Spinal cord (tissue), 10 donors: ENCODE data around the gene SMG6. TPM values are rescaled to one million over a fixed set of nuclear protein-coding genes. Genes with fewer than 3 reads are reported as not detected.

Experiments used
- DNase-seq, 6 donors: peaks; one replicate each; pipeline versions ENCODE4 v3.0.0 to v3.0.0-alpha.2; 2013 to 2015; ENCODE audit warnings: low spot score in 6 of 6, low read depth in 4 of 6
- H3K27ac ChIP-seq: one replicate; pipeline ENCODE4 v1.5.1; 2013; ENCODE audit warnings: low read depth, low read length, control low read depth
- H3K27me3 ChIP-seq: one replicate; pipeline ENCODE4 v1.6.1; 2013; ENCODE audit warnings: low read length; ENCODE audit not compliant: control insufficient read depth, insufficient read depth
- H3K36me3 ChIP-seq: one replicate; pipeline ENCODE4 v1.6.1; 2013; ENCODE audit warnings: low read length; ENCODE audit not compliant: control insufficient read depth, insufficient read depth
- H3K4me1 ChIP-seq: one replicate; pipeline ENCODE4 v1.6.1; 2013; ENCODE audit warnings: low read length; ENCODE audit not compliant: control insufficient read depth, insufficient read depth
- H3K4me3 ChIP-seq: one replicate; pipeline ENCODE4 v1.5.1; 2013; ENCODE audit warnings: low read depth, low read length, control low read depth
- H3K9me3 ChIP-seq: one replicate; pipeline ENCODE4 v1.6.1; 2013; ENCODE audit warnings: low read length; ENCODE audit not compliant: control insufficient read depth, insufficient read depth
- WGBS: methylation state at CpG from one replicate; pipeline ENCODE4 v1.1.5; 2013; ENCODE audit warnings: missing lambda C conversion rate; ENCODE audit not compliant: insufficient coverage; 5-methylcytosine and 5-hydroxymethylcytosine counted together
- polyA plus RNA-seq, 2 donors: library from polyadenylated mRNA; unstranded; fragments of 120-200 nt; gene quantifications; one replicate each; pipeline ENCODE4 v1.2.1, GENCODE V29; 2013; ENCODE audit not compliant: insufficient read length in 2 of 2
- total RNA-seq, 2 donors: library from RNA; depleted of rRNA in 1 of 2; stranded (reverse); fragments of 120-200 nt in 1 of 2; fragments of >200 nt in 1 of 2; gene quantifications; one replicate each; pipeline versions ENCODE4 v1.2.3 to v1.2.4, GENCODE V29; 2013 to 2014
- donor health status: healthy.

SMG6 gene
- total and polyA plus RNA-seq, 4 donors: 26.4 to 46.3 (median 37.3) TPM

DNA sequence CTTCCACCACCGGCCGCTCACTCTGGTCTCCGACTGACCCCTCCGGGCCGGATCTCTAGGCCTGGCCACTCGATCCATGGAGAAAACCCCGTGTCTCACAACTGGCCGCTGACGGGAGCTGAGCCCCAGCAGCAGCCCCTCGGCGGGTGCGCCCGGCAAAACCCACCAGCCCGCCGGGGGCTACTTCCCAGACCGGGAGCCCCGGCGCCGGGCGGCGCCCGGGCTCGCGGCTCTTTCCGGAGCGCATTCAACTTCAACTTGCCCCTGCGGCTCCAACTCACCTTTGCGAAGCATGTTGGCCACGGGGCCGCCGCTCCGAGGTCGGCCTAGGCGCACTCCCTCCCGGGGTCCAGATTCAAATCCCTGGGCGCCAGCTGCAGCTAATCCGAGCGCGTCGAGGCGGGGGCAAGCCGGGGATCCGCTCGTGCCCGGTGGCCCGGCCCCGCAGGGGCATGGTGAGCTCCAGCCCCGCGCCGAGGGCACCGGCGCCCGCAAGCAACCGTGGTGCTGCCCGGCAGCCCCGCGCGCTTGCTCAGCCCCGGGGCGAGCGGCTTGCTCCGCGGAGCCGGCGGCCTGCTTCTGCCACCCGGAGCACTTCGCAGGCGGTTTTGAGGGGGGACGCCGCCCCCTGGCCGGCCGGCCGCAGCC is 278.9 kb downstream of the SMG6 start:
- no peak for DNase-seq
- Histone ChIP-seq H3K4me1 (peaks cover 59% of the 10 kb centered on the region), H3K27me3 (peaks cover 36% of the 10 kb centered on the region), H3K36me3 (no peaks in the 10 kb centered on the region), H3K4me3 (peak overlapping the region; percentile 41), H3K9me3 (no peaks in the 10 kb centered on the region), H3K27ac (no peak overlapping the region)
- under 1% methylated on average over 73 of the region's 73 CpGs for WGBS

- H3K9me3 ChIP-seq: no peaks in the 10 kb centered on the region
- WGBS: under 1% methylated on average over 84 of the region's 85 CpGs
- H3K4me3 ChIP-seq: peak overlapping the region; percentile 41
- H3K27ac ChIP-seq: no peak overlapping the region
- H3K4me1 ChIP-seq: peaks cover 60% of the 10 kb centered on the region
- peaks cover 39% of the 10 kb centered on the region for H3K27me3 ChIP-seq
- peak in 2 of 6 donors; percentile 86 to 93 for DNase-seq
- no peaks in the 10 kb centered on the region for H3K36me3 ChIP-seq
These were observed 279.7 kb downstream of the SMG6 start for GRCh38 chr17:2023692-2024571.

GRCh38 chr17:2023256-2023655 is 280.3 kb downstream of the SMG6 start:
- Histone ChIP-seq H3K9me3 (no peaks in the 10 kb centered on the region), H3K4me3 (no peak overlapping the region), H3K4me1 (peaks cover 60% of the 10 kb centered on the region), H3K27ac (no peak overlapping the region), H3K27me3 (peaks cover 39% of the 10 kb centered on the region), H3K36me3 (no peaks in the 10 kb centered on the region)
- WGBS: 27% methylated on average over 13 of the region's 16 CpGs
- no peak for DNase-seq

DNA sequence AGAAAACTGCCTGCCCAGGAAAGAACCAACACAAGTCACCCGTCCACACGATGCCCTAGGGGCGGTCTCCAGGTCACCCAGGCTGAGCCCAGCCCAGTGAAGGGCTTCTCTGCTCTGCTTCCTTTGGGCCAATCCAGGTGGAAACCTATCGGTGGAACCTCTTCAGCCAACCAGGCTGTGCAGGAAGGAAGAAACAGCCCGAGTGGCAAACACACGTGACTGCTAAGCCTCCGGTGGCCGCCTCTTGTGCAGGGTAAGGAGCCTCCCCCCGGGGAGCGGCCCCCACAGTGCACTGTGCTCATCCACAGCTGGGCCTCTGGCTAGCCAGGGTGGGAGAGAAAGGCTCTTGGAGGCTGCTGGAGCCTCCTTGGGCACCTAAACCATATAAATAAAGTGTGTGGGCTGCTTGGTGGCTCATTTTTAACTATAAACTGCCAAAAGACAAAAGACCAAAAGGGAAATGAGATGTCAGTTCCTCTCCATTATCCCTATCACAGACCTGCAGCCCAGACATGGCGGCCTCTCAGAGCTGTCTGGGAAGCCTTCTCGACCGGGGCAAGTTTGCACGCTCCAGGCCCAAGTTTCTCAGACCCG is 280.8 kb downstream of the SMG6 start:
- Histone ChIP-seq H3K4me3 (no peak overlapping the region), H3K36me3 (no peaks in the 10 kb centered on the region), H3K9me3 (no peaks in the 10 kb centered on the region), H3K27ac (no peak overlapping the region), H3K27me3 (peaks cover 36% of the 10 kb centered on the region), H3K4me1 (peaks cover 60% of the 10 kb centered on the region)
- DNase-seq: no peak
- 68% methylated on average over 13 of the region's 15 CpGs for WGBS

DNA sequence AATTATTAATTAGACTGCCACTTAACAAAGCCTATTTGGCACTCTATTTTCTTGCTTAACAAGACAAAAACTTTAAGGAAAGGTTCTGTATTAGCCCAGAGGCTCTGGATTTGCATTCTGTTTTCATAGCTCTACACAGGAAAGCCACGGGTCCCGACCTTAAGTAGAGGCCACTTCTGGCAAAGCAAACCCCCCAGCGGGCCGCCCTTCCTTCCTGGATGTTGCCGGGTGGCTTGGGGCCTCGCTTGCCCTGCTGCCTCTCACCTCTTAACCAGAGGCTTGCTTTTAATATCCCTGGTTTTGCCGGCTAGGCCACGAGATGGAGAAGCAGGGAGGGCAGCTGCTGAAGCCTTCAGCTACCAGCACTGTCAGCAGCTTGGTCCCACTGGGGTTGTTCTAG is 282.9 kb downstream of the SMG6 start:
- Histone ChIP-seq H3K4me1 (peaks cover 61% of the 10 kb centered on the region), H3K27ac (no peak overlapping the region), H3K27me3 (peaks cover 28% of the 10 kb centered on the region), H3K4me3 (no peak overlapping the region), H3K9me3 (no peaks in the 10 kb centered on the region), H3K36me3 (peaks cover 4% of the 10 kb centered on the region)
- DNase-seq: no peak
- WGBS: 58% methylated on average over 7 of the region's 8 CpGs

GRCh38 chr17:2019723-2020122 is 283.9 kb downstream of the SMG6 start:
- Histone ChIP-seq H3K27me3 (peaks cover 21% of the 10 kb centered on the region), H3K27ac (no peak overlapping the region), H3K4me1 (peaks cover 53% of the 10 kb centered on the region), H3K36me3 (peaks cover 10% of the 10 kb centered on the region), H3K9me3 (no peaks in the 10 kb centered on the region), H3K4me3 (no peak overlapping the region)
- peak in 1 of 6 donors; percentile 69 for DNase-seq
- 87% methylated on average over 5 of the region's 8 CpGs for WGBS

DNA sequence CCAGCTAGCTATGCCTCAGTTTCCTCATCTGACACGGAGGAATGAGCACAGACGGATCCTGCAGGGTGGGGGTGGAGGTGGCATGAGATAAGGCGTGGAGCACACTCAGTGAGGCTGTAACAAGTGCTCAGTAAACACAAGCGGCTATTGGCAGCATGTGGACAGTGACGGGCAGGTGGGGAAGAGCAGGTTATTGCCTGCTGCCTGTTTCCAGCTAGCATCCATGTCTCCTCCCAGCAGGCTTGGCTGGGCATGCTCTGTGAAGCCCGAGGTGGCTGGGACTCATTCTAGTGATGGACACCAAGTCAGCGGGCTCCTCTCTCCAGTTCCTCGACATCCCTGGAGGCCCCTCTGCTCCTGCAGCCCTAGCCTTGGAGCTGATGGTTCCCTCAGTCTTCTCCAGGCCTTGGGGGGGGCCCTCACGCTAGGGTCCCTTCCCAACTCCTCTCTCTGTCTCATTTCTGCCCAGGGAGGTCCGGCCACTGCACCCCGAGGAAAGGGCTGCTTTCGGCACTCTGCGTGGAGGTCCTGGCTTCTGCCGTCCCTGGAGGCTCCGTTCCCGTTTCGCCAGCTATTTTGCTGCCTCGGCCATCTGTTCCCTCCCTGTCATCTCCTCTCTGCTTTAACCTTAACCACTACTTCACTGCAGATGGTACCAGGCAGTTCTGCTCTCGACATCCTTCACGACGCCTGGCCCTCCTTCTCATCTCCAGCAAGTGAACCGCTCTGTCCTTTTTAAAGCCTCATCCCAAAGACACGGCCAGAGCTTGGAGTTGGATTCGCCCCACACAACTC is 284.7 kb downstream of the SMG6 start:
- Histone ChIP-seq H3K9me3 (no peaks in the 10 kb centered on the region), H3K4me3 (no peak overlapping the region), H3K27ac (no peak overlapping the region), H3K4me1 (peaks cover 45% of the 10 kb centered on the region), H3K36me3 (peaks cover 10% of the 10 kb centered on the region), H3K27me3 (peaks cover 14% of the 10 kb centered on the region)
- 64% methylated on average over 23 of the region's 24 CpGs for WGBS
- DNase-seq: no peak

DNA sequence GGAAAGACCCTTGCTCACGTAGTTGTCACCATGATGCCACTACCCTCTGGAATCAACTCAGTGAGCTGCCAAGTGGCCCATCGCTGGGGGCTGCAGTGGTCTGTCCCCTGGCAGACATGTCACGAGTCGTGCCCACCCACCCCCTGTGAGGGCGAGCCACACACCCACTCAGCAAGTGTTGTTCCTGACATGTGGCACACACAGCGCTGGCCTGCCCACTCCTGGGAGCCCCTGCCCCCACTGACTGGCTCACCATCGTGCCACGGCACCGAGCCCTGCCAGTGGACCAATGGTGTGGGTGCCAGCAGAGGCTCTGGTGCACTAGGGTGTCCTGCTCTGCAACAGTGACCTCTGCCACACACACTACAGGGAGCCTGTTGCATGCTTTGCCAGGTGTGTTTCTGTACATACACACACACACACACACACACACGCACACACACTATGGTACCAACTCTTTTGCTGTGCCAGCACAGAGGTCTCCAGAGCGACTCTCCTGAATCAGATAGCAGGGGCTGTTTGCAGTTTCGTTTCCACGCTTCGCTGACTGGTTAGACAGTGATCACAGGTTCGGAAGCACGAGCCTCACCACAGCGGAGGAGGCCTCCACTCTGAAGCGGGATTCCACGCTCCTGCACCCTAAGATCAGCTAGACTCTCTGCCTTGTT is 286.2 kb downstream of the SMG6 start:
- Histone ChIP-seq H3K27ac (no peak overlapping the region), H3K36me3 (peaks cover 13% of the 10 kb centered on the region), H3K9me3 (no peaks in the 10 kb centered on the region), H3K27me3 (peaks cover 5% of the 10 kb centered on the region), H3K4me1 (peaks cover 36% of the 10 kb centered on the region), H3K4me3 (no peak overlapping the region)
- WGBS: 75% methylated on average over 19 of the region's 19 CpGs
- DNase-seq: peak in 1 of 6 donors; percentile 53

- no peak overlapping the region for H3K27ac ChIP-seq
- H3K36me3 ChIP-seq: peaks cover 13% of the 10 kb centered on the region
- no peak for DNase-seq
- 86% methylated on average over 18 of the region's 20 CpGs for WGBS
- H3K9me3 ChIP-seq: no peaks in the 10 kb centered on the region
- H3K4me3 ChIP-seq: no peak overlapping the region
- peaks cover 44% of the 10 kb centered on the region for H3K4me1 ChIP-seq
- H3K27me3 ChIP-seq: peaks cover 6% of the 10 kb centered on the region
These were observed 287.1 kb downstream of the SMG6 start for GRCh38 chr17:2016494-2016893.
